ENCODE results near the gene TTC12.

Gene TTC12

GRCh38 chr11:113274713-113275582 lies 39.4 kb upstream of the TTC12 start:
- Histone ChIP-seq H3K4me2 (ENCODE audit: low read depth, low read length) (no peak overlapping the region), H3K9me2 (replicated peaks; ENCODE audit: insufficient read depth, low read length) (no peaks in the 10 kb centered on the region), H3K9me3 (replicated peaks; ENCODE audit: insufficient read depth, low read length) (no peaks in the 10 kb centered on the region), H2AFZ (ENCODE audit: low read length) (no peak overlapping the region), H3K36me3 (replicated peaks; ENCODE audit: insufficient read depth, low read length) (no peaks in the 10 kb centered on the region), H3K27me3 (replicated peaks; ENCODE audit: insufficient read depth, low read length) (no peaks in the 10 kb centered on the region), H3K4me1 (ENCODE audit: low read length) (no peaks in the 10 kb centered on the region), H3K4me3 (ENCODE audit: low read length) (no peak overlapping the region), H3K27ac (ENCODE audit: low read length) (no peak overlapping the region), H3K9ac (ENCODE audit: low read length) (no peak overlapping the region), H3K79me2 (ENCODE audit: low read length) (no peaks in the 10 kb centered on the region), H3F3A (ENCODE audit: insufficient read depth, low read length) (no peaks in the 10 kb centered on the region), H4K20me1 (ENCODE audit: insufficient read depth, low read length) (no peaks in the 10 kb centered on the region)
- no peak for DNase-seq
- TF ChIP-seq CTCF (IDR thresholded peaks at IDR 0.05; ENCODE audit: low read length) = 0 out of 2 replicates have a peak, but pooled peaks have one; percentile 21
- TF ChIP-seq EZH2 (optimal IDR thresholded peaks at IDR 0.05; ENCODE audit: low read depth, low read length) = no peak
- no peak for TF ChIP-seq EZH2phosphoT487 (IDR thresholded peaks at IDR 0.05; ENCODE audit: low read length)

GRCh38 chr11:113275602-113276001 lies 38.8 kb upstream of the TTC12 start:
- H3K27me3 ChIP-seq (replicated peaks; ENCODE audit: insufficient read depth, low read length) = no peaks in the 10 kb centered on the region
- no peaks in the 10 kb centered on the region for H4K20me1 ChIP-seq (ENCODE audit: insufficient read depth, low read length)
- no peak overlapping the region for H3K4me2 ChIP-seq (ENCODE audit: low read depth, low read length)
- H3K79me2 ChIP-seq (ENCODE audit: low read length) = no peaks in the 10 kb centered on the region
- H3K36me3 ChIP-seq (replicated peaks; ENCODE audit: insufficient read depth, low read length) = no peaks in the 10 kb centered on the region
- no peak for DNase-seq
- TF ChIP-seq CTCF (IDR thresholded peaks at IDR 0.05; ENCODE audit: low read length) (no peak), EZH2 (optimal IDR thresholded peaks at IDR 0.05; ENCODE audit: low read depth, low read length) (no peak), EZH2phosphoT487 (IDR thresholded peaks at IDR 0.05; ENCODE audit: low read length) (no peak)
- H3K9me3 ChIP-seq (replicated peaks; ENCODE audit: insufficient read depth, low read length) = no peaks in the 10 kb centered on the region
- no peaks in the 10 kb centered on the region for H3K4me1 ChIP-seq (ENCODE audit: low read length)
- H3K9me2 ChIP-seq (replicated peaks; ENCODE audit: insufficient read depth, low read length) = no peaks in the 10 kb centered on the region
- H3F3A ChIP-seq (ENCODE audit: insufficient read depth, low read length) = no peaks in the 10 kb centered on the region
- H2AFZ ChIP-seq (ENCODE audit: low read length) = no peak overlapping the region
- H3K27ac ChIP-seq (ENCODE audit: low read length) = no peak overlapping the region
- H3K9ac ChIP-seq (ENCODE audit: low read length) = no peak overlapping the region
- H3K4me3 ChIP-seq (ENCODE audit: low read length) = no peak overlapping the region

- H3K27ac ChIP-seq (ENCODE audit: low read length) = no peak overlapping the region
- H3K4me3 ChIP-seq (ENCODE audit: low read length) = no peak overlapping the region
- DNase-seq = no peak
Measured at GRCh38 chr11:113276466-113276865, 37.9 kb upstream of the TTC12 start.

More at GRCh38 chr11:113276466-113276865, 37.9 kb upstream of the TTC12 start:
- Histone ChIP-seq H3K9me2 (replicated peaks; ENCODE audit: insufficient read depth, low read length) (no peaks in the 10 kb centered on the region), H3K4me1 (ENCODE audit: low read length) (no peaks in the 10 kb centered on the region), H4K20me1 (ENCODE audit: insufficient read depth, low read length) (no peaks in the 10 kb centered on the region), H3K9ac (ENCODE audit: low read length) (no peak overlapping the region), H3K27me3 (replicated peaks; ENCODE audit: insufficient read depth, low read length) (no peaks in the 10 kb centered on the region), H3K36me3 (replicated peaks; ENCODE audit: insufficient read depth, low read length) (no peaks in the 10 kb centered on the region), H3F3A (ENCODE audit: insufficient read depth, low read length) (no peaks in the 10 kb centered on the region), H3K9me3 (replicated peaks; ENCODE audit: insufficient read depth, low read length) (no peaks in the 10 kb centered on the region), H3K4me2 (ENCODE audit: low read depth, low read length) (no peak overlapping the region), H2AFZ (ENCODE audit: low read length) (no peak overlapping the region), H3K79me2 (ENCODE audit: low read length) (no peaks in the 10 kb centered on the region)
- TF ChIP-seq EZH2 (optimal IDR thresholded peaks at IDR 0.05; ENCODE audit: low read depth, low read length) (no peak), EZH2phosphoT487 (IDR thresholded peaks at IDR 0.05; ENCODE audit: low read length) (no peak), CTCF (IDR thresholded peaks at IDR 0.05; ENCODE audit: low read length) (no peak)
